ENCODE measurements around the gene BCL3. TPM values are rescaled to one million over a fixed set of nuclear protein-coding genes. Genes with fewer than 3 reads are reported as not detected.
"Not testable (repeated sequence)": the region's sequence is repeated elsewhere in the genome, so short reads cannot be mapped to it uniquely, and the experiment has no call there.

Gene BCL3, protein sequence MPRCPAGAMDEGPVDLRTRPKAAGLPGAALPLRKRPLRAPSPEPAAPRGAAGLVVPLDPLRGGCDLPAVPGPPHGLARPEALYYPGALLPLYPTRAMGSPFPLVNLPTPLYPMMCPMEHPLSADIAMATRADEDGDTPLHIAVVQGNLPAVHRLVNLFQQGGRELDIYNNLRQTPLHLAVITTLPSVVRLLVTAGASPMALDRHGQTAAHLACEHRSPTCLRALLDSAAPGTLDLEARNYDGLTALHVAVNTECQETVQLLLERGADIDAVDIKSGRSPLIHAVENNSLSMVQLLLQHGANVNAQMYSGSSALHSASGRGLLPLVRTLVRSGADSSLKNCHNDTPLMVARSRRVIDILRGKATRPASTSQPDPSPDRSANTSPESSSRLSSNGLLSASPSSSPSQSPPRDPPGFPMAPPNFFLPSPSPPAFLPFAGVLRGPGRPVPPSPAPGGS
- total RNA-seq, result 44.3 TPM

DNA sequence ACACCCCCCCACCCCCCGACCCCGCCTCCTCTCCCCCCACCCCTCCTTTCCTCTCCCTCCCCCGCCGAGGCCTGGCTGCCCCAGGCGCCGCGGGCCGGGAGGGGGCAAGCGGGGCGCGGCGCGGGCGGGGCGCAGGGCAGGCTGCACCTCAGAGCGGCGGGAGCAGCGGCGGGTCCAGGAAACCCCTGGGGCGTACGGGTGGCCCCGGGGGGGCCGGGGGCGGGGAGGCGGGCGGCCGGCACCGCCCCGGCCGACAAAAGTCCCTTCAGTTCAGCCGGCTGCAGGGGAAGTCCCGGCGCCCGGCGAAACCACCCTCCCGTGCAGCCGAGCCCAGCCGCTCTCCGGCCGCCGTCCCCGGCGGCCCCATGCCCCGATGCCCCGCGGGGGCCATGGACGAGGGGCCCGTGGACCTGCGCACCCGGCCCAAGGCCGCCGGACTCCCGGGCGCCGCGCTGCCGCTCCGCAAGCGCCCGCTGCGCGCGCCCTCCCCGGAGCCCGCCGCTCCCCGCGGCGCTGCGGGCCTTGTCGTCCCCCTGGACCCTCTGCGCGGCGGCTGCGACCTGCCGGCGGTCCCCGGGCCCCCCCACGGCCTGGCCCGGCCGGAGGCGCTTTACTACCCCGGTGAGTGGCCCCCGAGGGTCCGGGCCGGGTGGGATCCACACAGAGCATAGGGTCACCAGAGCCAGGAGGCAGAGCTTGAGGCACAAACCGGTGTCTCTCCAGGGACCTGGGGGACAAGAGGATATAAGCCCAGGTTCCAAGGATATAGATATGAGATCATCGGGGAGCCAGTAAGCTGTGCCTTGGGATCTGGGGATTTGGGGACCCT is at the start of gene BCL3:
Gene BCL3, plus strand, starts transcription at position 283 of the 829 bp plus-strand sequence. Its CDS starts 83 bp downstream, at position 366.
- peak; percentile 70 for DNase-seq (ENCODE audit: low spot score)

DNA sequence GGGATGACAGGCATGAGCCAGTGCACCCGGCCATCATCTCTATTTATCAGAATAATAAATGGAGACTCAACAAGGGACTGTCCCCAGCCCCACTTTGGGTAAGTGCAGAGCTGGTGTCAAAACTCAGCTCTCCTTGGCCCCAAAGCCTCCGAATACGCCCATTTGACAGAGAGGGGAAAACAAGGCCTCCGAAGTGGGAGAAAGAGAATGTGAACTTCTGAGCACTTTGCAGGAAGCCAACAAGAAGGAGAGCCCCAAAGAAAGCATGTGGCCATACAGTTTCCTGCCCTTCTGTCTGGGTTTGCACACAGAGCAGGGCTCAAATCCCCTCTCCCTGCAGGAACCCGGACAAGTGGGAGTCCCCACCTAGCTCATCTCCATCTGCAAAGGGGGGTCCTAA is 48.0 kb upstream of the BCL3 start:
- no peak for DNase-seq (ENCODE audit: low spot score)

DNA sequence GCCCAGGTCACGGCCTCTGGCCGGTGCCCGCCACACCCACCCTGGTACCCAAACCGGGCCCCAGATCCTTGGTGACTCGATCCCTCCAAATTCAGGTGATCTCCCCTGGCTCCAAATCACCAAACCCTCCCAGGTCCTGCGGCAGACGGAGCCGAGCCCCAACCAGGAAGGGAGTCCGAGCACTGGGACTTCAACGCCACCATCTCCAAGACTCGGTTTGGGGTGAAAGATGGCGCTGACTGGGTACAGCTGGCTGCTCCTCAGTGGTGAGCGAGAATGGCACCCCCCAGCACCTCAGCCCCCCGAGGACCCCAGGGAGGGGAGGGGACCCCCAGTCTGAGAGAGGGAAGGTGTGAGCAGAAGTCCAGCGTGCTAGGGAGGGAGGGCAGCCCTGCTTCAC is 47.3 kb upstream of the BCL3 start:
- no peak for DNase-seq (ENCODE audit: low spot score)

DNA sequence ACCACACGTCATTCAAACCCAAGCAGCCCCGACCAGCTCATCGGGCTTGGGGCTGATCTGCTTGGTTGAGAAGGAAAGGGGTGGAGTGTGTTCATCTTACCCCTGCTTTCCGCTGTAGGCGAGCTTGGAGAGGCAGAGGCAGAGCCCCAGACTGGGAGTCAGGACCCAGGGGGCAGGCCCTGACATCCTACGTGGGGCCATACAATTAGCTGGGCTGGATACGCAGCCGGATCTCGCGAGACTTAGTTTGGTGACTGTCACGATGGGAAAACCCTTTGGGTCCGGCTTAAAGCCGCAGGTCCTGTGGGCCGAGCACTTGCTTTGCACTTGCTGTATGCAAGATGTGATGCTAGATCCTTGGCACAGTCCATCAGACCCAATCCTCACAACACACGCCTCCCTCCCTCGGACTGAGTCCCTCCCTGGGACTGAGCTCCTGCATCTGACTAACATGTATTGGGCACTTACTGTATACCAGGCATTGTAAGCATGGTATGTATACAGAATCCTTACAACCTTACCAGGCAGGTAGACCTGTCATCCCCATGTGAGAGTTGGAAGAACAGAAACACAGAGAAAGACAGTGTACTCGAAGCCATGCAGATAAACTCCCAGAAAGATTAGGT is 45.8 kb upstream of the BCL3 start:
- no peak for DNase-seq (ENCODE audit: low spot score)

DNA sequence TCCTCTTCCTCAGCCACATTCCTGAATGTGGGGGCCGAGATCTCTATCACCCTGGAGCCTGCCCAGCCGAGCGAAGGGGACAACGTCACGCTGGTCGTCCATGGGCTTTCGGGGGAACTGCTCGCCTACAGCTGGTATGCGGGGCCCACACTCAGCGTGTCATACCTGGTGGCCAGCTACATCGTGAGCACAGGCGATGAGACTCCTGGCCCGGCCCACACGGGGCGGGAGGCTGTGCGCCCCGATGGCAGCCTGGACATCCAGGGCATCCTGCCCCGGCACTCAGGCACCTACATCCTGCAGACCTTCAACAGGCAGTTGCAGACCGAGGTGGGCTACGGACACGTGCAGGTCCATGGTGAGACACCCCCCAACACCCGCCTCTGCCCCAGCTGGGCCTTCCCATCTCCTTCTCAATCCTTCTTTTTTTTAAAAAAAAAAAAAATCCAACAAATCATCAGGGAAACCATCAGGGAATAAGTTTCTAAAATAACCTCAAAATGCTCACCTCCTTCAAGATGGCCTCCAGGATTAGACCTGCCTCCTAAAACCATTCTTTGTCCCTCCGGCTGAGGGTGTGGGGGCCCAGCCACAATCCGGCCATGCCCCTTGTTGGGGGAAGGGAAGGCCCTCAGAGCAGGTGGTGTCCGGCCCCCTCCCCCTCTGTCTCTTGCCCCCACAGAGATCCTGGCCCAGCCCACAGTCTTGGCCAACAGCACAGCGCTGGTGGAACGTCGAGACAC is 45.0 kb upstream of the BCL3 start:
- no peak for DNase-seq (ENCODE audit: low spot score)

DNA sequence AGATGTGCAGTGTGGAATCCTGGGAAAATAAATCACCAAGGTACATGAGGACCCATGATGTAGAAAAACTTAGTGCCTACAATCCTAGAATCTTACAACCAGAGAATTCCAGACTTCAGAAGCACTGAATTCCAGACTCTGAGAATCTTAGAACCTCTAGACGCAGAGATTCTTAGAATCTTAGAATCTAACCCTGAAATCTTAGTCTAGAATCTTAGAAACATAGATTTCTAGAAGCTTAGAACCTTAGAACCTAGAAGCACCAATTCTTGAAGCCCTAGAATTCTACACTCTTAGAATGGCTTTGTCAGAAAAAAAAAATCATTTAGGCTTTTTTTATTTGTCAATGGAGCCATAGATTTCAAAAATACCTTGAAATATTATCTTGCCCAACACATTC is 43.5 kb upstream of the BCL3 start:
- no peak for DNase-seq (ENCODE audit: low spot score)

DNA sequence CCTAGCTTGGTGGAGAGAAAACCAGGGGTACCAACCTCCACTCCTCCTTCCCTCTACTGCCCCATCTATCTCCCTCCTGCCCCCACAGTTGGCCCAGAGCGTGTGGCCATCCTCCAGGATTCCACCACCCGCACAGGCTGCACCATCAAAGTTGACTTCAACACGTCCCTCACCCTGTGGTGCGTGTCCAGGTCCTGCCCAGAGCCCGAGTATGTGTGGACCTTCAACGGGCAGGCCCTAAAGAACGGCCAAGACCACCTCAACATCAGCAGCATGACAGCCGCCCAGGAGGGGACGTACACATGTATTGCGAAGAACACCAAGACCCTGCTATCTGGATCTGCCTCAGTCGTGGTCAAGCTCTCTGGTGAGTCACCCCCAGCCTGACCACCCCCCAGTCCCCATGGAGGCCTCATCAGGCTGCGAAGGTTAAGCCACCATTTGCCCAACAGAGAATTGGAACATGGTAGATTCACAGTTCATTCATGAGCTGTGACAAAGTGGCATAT is 43.0 kb upstream of the BCL3 start:
- DNase-seq (ENCODE audit: low spot score), result no peak

DNA sequence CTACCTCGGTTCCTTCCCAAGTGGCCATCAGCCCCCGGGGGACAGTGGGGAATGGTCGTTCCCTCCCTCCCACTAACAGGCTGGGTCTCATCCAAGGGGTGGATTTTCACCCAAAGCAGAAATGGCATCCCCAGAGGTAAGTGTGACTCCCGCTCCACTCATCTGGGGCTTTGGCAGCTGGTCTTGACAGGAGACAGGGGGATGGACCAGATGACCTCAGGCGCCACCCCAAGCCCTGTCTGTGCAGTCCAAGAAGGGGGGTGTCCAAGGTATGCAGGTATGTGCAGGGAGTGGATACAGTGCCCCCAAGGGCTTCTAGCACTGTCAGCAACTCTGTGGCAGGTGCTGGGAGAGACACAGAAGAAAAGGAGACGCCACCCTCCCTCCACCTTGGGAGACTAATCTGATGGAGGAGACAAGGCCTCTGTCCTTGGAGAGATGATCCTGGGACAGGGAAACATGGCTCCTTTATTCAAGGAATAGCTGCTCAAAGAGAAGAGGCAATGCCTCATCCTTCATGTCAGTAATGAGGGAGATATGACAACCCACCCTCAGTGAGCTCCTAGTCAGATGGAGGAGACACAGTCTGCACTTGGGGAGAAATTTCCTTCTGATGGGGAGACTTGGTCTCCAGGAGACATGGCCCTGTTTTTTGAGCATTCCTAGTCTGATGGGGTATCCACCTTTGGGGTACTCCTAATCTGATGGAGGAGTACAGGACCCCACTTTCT is 41.8 kb upstream of the BCL3 start:
- DNase-seq (ENCODE audit: low spot score), result no peak

DNA sequence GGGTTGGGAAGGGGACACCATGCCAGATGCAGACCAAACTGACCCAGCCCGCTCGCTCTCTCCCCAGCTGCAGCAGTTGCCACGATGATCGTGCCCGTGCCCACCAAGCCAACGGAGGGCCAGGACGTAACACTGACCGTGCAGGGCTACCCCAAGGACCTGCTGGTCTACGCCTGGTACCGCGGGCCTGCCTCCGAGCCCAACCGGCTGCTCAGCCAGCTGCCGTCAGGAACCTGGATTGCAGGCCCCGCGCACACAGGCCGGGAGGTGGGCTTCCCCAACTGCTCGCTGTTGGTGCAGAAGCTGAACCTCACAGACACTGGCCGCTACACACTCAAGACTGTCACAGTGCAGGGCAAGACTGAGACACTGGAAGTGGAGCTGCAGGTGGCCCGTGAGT is 40.7 kb upstream of the BCL3 start:
- no peak for DNase-seq (ENCODE audit: low spot score)

DNA sequence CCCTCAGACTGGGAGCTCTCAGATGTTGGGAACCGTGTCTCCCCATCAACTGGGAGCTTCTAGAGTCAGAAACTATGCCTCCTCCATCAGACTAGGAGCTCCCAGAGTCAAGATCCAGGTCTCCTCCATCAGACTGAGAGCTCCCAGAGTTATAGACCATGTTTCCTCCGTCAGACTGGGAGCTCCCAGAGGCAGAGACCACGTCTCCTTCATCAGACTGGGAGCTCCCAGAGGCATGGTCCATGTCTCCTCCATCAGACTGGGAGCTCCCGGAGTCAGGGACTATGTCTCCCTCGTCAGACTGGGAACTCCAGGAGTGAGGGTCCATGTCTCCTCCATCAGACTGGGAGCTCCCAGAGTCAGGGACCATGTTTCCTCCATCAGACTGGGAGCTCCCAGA is 39.6 kb upstream of the BCL3 start:
- DNase-seq (ENCODE audit: low spot score), result no peak

DNA sequence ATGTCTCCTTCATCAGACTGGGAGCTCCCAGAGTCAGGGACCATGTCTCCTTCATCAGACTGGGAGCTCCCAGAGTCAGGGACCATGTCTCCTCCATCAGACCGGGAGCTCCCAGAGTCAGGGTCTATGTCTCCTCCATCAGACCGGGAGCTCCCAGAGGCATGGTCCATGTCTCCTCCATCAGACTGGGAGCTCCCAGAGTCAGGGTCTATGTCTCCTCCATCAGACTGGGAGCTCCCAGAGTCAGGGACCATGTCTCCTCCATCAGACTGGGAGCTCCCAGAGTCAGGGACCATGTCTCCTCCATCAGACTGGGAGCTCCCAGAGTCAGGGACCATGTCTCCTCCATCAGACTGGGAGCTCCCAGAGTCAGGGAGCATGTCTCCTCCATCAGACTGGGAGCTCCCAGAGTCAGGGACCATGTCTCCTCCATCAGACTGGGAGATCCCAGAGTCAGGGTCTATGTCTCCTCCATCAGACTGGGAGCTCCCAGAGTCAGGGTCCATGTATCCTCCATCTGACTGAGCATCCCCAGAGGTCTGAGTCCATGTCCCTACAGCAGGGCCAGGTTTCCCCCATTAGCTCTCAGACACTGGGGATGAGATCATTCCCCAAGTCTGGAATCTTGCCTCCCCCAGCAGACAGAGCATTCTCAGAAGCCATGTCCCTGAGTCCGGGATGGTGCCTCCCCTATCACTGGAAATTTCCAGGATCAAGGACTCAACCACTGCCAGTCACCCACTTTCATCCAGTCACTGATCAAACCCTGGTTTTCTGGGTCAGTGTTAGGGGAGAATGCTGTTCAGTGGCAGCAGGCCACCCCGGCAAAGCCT is 38.9 kb upstream of the BCL3 start:
- not testable (repeated sequence) for DNase-seq (ENCODE audit: low spot score)

DNA sequence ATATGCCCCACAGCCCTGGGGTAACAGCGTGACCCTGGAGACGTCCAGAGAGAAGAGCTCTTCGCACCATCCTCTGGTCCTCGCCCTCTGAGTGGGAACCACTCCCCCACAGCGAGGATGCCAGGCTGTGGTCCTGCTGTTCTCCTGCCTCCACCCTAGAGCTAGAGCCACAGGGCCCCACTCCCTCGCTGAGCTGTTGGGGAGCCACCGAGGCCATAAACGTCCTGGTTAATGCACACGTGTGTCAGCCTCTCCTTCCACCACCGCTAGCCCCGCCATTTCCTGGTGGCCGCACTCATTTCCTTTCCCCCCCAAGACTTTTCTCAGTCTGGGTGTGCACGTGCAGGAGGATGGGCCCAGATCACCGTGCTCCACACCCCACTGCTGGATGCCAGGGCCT is 38.0 kb upstream of the BCL3 start:
- DNase-seq (ENCODE audit: low spot score), result no peak

DNA sequence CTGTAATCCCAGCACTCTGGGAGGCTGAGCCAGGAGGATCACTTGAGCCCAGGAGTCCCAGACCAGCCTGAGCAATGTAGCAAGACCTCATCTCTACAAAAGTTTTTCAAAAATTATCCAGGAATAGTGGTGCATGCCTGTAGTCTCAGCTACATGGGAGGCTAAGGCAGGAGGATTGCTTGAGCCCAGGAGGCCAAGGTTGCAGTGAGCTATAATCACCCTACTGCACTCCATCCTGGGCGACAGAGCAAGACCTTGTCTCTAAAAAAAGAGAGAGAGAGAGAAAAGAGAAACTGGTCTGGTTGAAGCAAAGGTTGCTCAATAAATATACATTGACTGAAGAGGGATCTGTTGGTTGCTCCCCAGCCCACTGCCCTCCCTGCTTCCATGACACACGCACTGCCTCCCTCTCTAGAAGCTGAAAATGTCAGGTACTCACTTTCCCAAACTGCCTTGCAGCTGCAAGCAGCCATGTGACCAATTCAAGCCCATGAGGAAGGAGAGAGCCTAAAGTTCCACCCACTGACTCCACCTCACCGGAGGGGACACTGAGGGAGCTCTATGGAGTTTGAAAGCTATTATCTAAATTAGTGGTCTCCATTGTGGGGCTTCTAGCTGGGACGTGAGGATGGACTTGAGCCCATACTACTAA is 35.5 kb upstream of the BCL3 start:
- no peak for DNase-seq (ENCODE audit: low spot score)

DNA sequence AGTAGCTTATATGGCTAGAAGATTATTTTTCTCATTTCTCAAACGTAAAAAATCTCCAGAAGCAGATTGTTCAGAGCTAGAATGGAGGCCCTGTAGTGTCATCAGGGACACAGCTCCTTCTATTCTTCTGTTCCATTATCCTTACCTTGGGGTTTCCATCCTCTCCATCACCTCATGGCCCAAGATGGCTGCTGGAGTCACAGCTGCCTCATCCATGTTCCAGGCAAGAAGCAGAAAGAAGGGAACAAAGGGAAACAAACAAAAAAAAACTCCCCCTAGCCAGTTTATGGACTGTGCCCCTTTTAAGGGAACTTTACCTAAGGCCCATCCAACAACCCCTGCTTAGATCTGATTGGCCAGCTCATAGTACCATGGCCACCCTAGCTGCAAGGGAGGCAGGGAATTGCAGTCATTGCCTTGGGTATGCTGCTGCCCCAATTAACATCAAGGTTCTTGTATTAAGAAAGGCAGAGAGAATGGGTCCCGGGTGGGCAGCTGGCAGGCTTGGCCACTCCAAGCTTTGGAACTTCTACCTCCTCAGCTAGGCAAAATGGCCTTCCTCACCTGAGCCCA is 33.8 kb upstream of the BCL3 start:
- DNase-seq (ENCODE audit: low spot score), result no peak

DNA sequence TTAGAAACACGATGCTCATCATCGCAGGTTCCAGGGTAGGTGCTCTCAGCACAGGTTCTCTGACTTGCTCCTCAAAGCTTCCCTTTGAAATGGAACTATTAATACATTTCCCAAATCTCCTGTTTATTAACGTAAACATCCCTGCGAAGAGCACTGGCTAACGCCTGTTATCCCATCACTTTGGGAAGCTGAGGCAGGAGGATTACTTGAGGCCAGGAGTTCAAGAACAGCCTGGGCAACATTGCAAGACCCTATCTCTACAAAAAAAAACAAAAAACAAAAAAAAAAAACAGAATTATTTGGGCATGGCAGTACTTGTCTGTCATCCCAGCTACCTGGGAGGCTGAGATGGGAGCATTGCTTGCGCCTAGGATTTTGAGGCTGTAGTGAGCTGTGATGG is 30.9 kb upstream of the BCL3 start:
- DNase-seq (ENCODE audit: low spot score), result no peak

DNA sequence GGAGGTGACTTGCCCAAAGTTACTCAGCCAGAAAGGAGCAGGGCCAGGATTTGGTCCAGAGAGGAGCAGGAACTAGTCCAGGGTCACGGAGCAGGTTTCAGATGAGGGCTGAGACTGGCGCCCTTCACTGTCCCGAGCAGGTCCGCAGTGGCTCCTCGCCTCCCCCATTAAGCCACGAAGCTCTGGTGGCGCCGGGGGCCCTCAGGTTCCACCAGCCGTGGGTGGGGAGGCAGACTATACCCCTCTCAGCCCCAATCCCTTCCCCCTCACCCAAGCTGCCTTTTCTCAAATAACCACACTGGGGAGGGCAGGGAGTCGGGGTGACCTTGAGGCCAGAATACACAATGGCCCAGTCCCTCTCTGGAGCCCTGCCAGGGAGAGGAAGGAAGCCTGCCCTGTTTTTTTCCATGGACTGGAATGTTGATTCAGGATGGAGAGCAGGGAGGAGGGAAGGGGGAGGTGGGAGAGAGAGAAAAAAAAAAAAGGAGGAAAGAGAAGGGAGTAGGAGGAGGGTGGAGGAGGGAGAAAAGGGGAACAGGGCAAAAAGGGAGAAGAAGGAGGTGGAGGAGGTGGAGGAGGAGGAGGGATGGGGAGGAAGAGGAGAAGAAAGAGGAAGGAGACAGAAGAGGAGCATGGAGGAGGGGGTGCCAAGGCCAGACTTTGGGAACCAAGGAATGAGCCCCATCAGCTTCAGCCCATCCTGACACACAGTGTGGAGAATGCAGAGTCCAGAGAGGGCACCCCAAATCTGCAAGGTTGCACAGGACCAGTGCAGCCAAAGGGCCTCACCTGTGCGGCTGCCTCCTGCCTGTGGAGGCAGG is 29.9 kb upstream of the BCL3 start:
- peak; percentile 86 for DNase-seq (ENCODE audit: low spot score)

DNA sequence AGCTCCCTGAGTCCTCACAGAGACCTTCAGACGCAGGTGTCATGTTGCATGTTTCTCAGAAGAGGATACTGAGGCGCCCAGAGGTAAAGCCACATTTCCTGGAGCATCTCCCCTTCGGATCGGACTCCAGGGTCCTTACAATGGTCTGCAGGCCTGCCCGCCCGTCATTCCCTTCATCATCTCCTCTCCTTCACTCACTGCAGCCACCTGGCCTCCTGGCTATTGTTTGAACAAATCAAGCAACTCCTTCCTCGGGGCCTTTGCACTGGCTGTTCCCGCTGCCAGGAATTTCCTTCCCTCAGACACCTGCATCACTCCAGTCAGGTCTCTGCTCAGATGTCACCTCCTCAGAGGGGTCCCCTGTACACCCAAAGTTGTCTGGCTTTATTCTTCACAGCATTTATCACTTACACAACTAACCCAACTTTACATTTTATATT is 29.2 kb upstream of the BCL3 start:
- no peak for DNase-seq (ENCODE audit: low spot score)

DNA sequence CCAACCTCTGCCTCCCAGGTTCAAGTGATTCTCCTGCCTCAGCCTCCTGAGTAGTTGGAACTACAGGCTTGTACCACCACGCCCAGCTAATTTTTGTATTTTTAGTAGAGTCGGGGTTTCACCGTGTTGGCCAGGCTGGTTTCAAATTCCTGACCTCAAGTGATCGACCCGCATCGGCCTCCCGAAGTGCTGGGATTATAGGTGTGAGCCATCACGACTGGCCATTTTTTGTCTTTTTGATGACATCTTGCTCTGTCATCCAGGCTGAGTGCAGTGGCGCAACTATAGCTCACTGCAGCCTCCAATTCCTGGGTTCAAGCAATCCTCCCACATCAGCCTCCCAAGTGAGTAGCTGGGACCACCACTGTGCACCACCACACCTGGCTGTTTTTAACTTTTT is 28.1 kb upstream of the BCL3 start:
- DNase-seq (ENCODE audit: low spot score), result not testable (repeated sequence)
